ENCODE results near the gene LIM2.

DNA sequence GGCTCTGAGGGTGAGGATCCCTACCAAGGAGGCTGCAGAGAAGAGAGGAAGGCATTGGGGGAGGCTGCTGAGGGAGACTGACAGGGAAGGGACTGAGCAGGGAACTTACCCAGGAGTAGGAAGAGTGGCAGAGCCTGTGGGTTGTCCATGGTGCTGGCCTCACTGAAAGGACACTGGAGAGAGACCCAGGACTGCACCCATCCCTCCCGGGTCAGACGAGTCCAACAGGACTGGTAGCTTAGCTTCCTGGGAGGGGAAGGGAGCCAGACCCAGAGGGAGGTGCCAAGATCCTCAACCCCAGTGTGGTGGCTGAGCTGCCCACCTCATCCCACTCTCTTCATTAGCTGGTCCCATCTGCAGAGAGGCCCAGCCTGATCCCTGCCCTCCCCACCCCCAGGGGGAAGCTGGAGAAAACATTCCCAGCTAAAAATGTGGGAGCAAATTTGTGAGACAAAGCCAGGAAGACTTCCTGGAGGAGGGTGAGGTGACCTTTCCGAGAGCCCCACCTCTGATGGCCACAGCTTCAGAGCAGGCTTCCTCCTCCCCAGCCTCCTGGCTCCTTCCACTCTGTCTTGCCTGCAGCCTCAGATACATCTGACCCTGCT, 45.7 kb downstream of the LIM2 start, which contains the start of gene VSIG10L:
- TF ChIP-seq, protein P1, sequence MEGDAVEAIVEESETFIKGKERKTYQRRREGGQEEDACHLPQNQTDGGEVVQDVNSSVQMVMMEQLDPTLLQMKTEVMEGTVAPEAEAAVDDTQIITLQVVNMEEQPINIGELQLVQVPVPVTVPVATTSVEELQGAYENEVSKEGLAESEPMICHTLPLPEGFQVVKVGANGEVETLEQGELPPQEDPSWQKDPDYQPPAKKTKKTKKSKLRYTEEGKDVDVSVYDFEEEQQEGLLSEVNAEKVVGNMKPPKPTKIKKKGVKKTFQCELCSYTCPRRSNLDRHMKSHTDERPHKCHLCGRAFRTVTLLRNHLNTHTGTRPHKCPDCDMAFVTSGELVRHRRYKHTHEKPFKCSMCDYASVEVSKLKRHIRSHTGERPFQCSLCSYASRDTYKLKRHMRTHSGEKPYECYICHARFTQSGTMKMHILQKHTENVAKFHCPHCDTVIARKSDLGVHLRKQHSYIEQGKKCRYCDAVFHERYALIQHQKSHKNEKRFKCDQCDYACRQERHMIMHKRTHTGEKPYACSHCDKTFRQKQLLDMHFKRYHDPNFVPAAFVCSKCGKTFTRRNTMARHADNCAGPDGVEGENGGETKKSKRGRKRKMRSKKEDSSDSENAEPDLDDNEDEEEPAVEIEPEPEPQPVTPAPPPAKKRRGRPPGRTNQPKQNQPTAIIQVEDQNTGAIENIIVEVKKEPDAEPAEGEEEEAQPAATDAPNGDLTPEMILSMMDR (IDR thresholded peaks at IDR 0.05): no peak
- TF ChIP-seq POLR2A (IDR thresholded peaks at IDR 0.05): no peak

Measured in body of pancreas (tissue), 4 donors.